ENCODE results near the gene XG. TPM values are rescaled to one million over a fixed set of nuclear protein-coding genes. Genes with fewer than 3 reads are reported as not detected.

The XG gene
- total and polyA plus RNA-seq, 2 of the 4 experiments (the other 2 are of a cell fraction), result under 0.01 TPM; not detected in 1

GRCh38 chrX:2709556-2709955, 42.3 kb upstream of the XG start:
- ChIA-PET POLR2A (ENCODE audit: unreplicated experiment) (no interaction called here), CTCF (no interaction called here)
- H3K36me3 ChIP-seq (ENCODE audit: control insufficient read depth, insufficient read depth, low read length), result peaks cover 11% of the 10 kb centered on the region
- no peak overlapping the region for H4K91ac ChIP-seq (ENCODE audit: insufficient read depth, low read depth, low read length)
- peaks cover 40% of the 10 kb centered on the region for H3K9me1 ChIP-seq (ENCODE audit: insufficient read depth, low read length)
- no peak overlapping the region for H3K23ac ChIP-seq (ENCODE audit: low read depth, low read length)
- in situ Hi-C loops (cut with MboI; ENCODE audit: low sequenced_read_pairs), result no loop called here
- H2BK5ac ChIP-seq (ENCODE audit: low read depth, low read length, poor library complexity, severe bottlenecking), result no peak overlapping the region
- peaks cover 85% of the 10 kb centered on the region for H4K20me1 ChIP-seq (ENCODE audit: insufficient read depth, low read length)
- H3K4ac ChIP-seq (ENCODE audit: low read depth, low read length), result no peak overlapping the region
- no peak overlapping the region for H2BK20ac ChIP-seq (ENCODE audit: low read depth, low read length)
- ATAC-seq (ENCODE audit: low read depth), result no peak
- H3K4me2 ChIP-seq (ENCODE audit: low read depth, low read length), result peak overlapping the region; percentile 12; the same call in 1 of the 2 replicates
- intact Hi-C loops (cut with micrococcal nuclease), result no loop called here
- no peaks in the 10 kb centered on the region for H3K9me3 ChIP-seq (ENCODE audit: control insufficient read depth, insufficient read depth, low read length)
- H3K4me1 ChIP-seq (ENCODE audit: control insufficient read depth, insufficient read depth, low read length), result peaks cover 23% of the 10 kb centered on the region
- 100% methylated on average over 2 of the region's 9 CpGs; no CpG with 5 or more reads in 1 of the 2 experiments for WGBS, 2 experiments (ENCODE audit: extremely low coverage in 2 of 2, insufficient read length in 1 of 2)
- peak overlapping the region; percentile 75 for H2AK9ac ChIP-seq (replicated peaks; ENCODE audit: low read depth, low read length, poor library complexity)
- H3K27me3 ChIP-seq (ENCODE audit: control insufficient read depth, insufficient read depth, low read length), result no peaks in the 10 kb centered on the region
- no peak overlapping the region for H3K14ac ChIP-seq (replicated peaks; ENCODE audit: low read depth, low read length)
- no TSS peak for BruUV-seq (replicated peaks)
- H4K5ac ChIP-seq (ENCODE audit: low read depth, low read length), result no peak overlapping the region
- no peak for DNase-seq
- H2BK15ac ChIP-seq (ENCODE audit: low read depth, low read length), result no peak overlapping the region
- no peak overlapping the region for H4K8ac ChIP-seq (ENCODE audit: low read depth in 2 of 2, low read length in 2 of 2)
- no peak overlapping the region for H3K4me3 ChIP-seq (ENCODE audit: insufficient read depth, low read depth, low read length)
- no peak overlapping the region for H2AK5ac ChIP-seq (ENCODE audit: low read depth, low read length)
- H3K56ac ChIP-seq (ENCODE audit: extremely low read depth, insufficient read depth, low read length), result no peak overlapping the region
- H3K79me1 ChIP-seq (ENCODE audit: low read depth in 1 of 2, low read length in 2 of 2), result peaks cover 30 to 78% of the 10 kb centered on the region in 2 experiments
- TF ChIP-seq MAFK (IDR thresholded peaks at IDR 0.05; ENCODE audit: low read depth, low read length) (no peak), ELK1 (IDR thresholded peaks at IDR 0.05; ENCODE audit: borderline replicate concordance, low read depth, low read length) (no peak), RFX5 (IDR thresholded peaks at IDR 0.05; ENCODE audit: low read depth, low read length) (no peak), FOS (IDR thresholded peaks at IDR 0.05; ENCODE audit: low read depth, low read length) (no peak), BHLHE40 (IDR thresholded peaks at IDR 0.05; ENCODE audit: low read depth, low read length) (no peak), POLR2A (IDR thresholded peaks at IDR 0.05; ENCODE audit: low read depth, low read length) (no peak), MXI1 (IDR thresholded peaks at IDR 0.05; ENCODE audit: borderline replicate concordance, low read depth, low read length) (no peak), MAZ (IDR thresholded peaks at IDR 0.05; ENCODE audit: borderline replicate concordance, low read depth, low read length) (no peak), NFE2L2 (IDR thresholded peaks at IDR 0.05; ENCODE audit: low read depth, low read length) (no peak), RCOR1 (IDR thresholded peaks at IDR 0.05; ENCODE audit: insufficient replicate concordance, low read length) (no peak), CHD1 (IDR thresholded peaks at IDR 0.05; ENCODE audit: low read depth, low read length) (no peak), CEBPB (IDR thresholded peaks at IDR 0.05; ENCODE audit: low read depth, low read length) (no peak), RAD21 (IDR thresholded peaks at IDR 0.05; ENCODE audit: low read length) (no peak), USF2 (IDR thresholded peaks at IDR 0.05; ENCODE audit: low read depth, low read length) (no peak), CTCF (conservative IDR thresholded peaks at IDR 0.05; ENCODE audit: low read depth, low read length) (no peak), SMC3 (IDR thresholded peaks at IDR 0.05; ENCODE audit: low read depth, low read length) (no peak)
- no peak overlapping the region for H3K9ac ChIP-seq (ENCODE audit: low read depth, low read length)
- dilution Hi-C loops (cut with HindIII; ENCODE audit: low sequenced_read_pairs, unreplicated experiment), result no loop called here
- no peak overlapping the region for H3K27ac ChIP-seq (ENCODE audit: insufficient read depth, low read length)
- no peak overlapping the region for H3K18ac ChIP-seq (ENCODE audit: low read depth, low read length)
- H2BK120ac ChIP-seq (ENCODE audit: low read depth, low read length), result no peak overlapping the region
- H2AFZ ChIP-seq (replicated peaks; ENCODE audit: low read length, poor library complexity), result peak overlapping the region; percentile 5

Data from IMR-90 (cell line).